Suprapubic skin (tissue), 4 donors: ENCODE measurements around the gene GPANK1.

Source experiments
- CTCF ChIP-seq, 2 donors: fragments of 200-600 bp in 1 of 2; fragments of 450-650 bp in 1 of 2; sonication (generic) in 1 of 2; IDR thresholded peaks; one replicate each; pipeline ENCODE4 v1.5.1; 2016 to 2019; ENCODE audit warnings: antibody characterized with exemption in 2 of 2, mild to moderate bottlenecking in 1 of 2, moderate library complexity in 1 of 2
- EP300 ChIP-seq: sonication (generic); formaldehyde crosslinking; IDR thresholded peaks from one replicate; pipeline ENCODE4 v1.6.1; 2017; ENCODE audit warnings: antibody characterized with exemption
- POLR2A ChIP-seq, 2 donors: fragments of 450-650 bp; IDR thresholded peaks; one replicate each; pipeline ENCODE4 v1.6.1; 2017; ENCODE audit warnings: antibody characterized with exemption in 2 of 2, mild to moderate bottlenecking in 2 of 2, moderate library complexity in 2 of 2
- POLR2AphosphoS5 ChIP-seq, 3 donors: sonication (generic); formaldehyde crosslinking; IDR thresholded peaks; one replicate each; pipeline ENCODE4 v1.6.1; 2017; ENCODE audit warnings: antibody characterized with exemption in 3 of 3

DNA sequence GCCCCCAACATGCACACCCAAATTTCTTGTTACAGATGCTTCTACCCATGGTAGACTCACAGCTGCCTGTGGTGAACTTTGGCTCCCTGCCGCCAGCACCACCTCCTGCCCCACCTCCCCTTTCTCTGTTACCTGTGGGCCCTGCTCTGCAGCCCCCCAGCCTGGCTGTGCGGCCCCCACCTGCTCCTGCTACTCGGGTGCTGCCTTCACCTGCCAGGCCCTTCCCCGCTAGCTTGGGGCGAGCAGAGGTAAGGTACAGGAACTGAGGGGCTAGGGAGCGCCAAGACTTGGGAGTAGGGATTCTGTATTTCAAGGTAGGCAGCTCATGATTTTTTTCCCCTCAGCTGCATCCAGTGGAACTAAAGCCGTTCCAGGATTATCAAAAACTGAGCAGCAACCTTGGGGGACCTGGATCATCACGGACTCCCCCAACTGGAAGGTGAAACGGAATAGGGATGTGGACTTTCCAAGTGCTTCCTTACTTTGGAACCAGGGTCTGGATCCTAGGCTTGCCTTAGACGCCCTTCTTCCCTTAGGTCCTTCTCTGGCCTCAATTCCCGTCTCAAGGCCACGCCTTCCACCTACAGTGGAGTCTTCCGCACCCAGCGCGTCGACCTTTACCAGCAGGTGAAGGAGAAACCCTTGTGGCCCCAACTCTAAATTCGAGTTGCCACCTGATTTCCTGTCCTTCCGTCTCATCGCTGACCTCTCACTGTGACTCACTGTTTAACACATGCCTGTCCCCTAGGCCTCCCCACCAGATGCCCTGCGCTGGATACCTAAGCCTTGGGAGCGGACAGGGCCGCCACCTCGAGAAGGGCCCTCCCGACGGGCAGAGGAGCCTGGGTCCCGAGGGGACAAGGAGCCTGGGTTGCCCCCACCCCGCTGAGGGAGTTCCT, 27.9 kb downstream of the GPANK1 start:
- TF ChIP-seq POLR2A (IDR thresholded peaks at IDR 0.05) (no peak), EP300 (no peak), CTCF (IDR thresholded peaks at IDR 0.05) (no peak), POLR2AphosphoS5 (IDR thresholded peaks at IDR 0.05) (no peak)
